ENCODE measurements around the gene GP9.

GRCh38 chr3:129087138-129087702 is 26.6 kb downstream of the GP9 start:
- TF ChIP-seq CSDC2 (CRISPR knock-in tag; IDR thresholded peaks at IDR 0.05) = no peak
- no peak for TF ChIP-seq PATZ1 (CRISPR knock-in tag; IDR thresholded peaks at IDR 0.05; ENCODE audit: borderline replicate concordance)
- no peak for TF ChIP-seq POU6F1 (CRISPR knock-in tag; IDR thresholded peaks at IDR 0.05; ENCODE audit: borderline replicate concordance, low read depth)
- no peak for TF ChIP-seq SNAI2 (CRISPR knock-in tag; IDR thresholded peaks at IDR 0.05)
- no peak for TF ChIP-seq ZFP3 (CRISPR knock-in tag; IDR thresholded peaks at IDR 0.05)
- TF ChIP-seq RARB (CRISPR knock-in tag; IDR thresholded peaks at IDR 0.05) = no peak
- TF ChIP-seq GLIS3 (CRISPR knock-in tag; IDR thresholded peaks at IDR 0.05) = no peak
- no peak for TF ChIP-seq ESRRG (CRISPR knock-in tag; IDR thresholded peaks at IDR 0.05)
- TF ChIP-seq TOX (CRISPR knock-in tag; IDR thresholded peaks at IDR 0.05; ENCODE audit: borderline replicate concordance) = no peak
- no peak for TF ChIP-seq ARNTL (CRISPR knock-in tag; IDR thresholded peaks at IDR 0.05; ENCODE audit: borderline replicate concordance, low read depth)
- TF ChIP-seq OSR1 (CRISPR knock-in tag; IDR thresholded peaks at IDR 0.05) = no peak
- no peak for TF ChIP-seq BACH2 (CRISPR knock-in tag; IDR thresholded peaks at IDR 0.05; ENCODE audit: borderline replicate concordance)
- no peak for TF ChIP-seq ZNF70 (CRISPR knock-in tag; IDR thresholded peaks at IDR 0.05)

Measured in SK-N-SH treated with all-trans-retinoic acid at 6 μM for 48 hours (cell line).